HEK293 (cell line): ENCODE data around the gene ARMH4.

ENCODE experiments used
- CTCF ChIA-PET: fragments of 350-600 bp; formaldehyde crosslinking; extraction: SDS; loops from one replicate; lab custom pipeline; 2021; ENCODE audit warnings: antibody characterized with exemption; lab: Yijun Ruan, JAX
- POLR2A ChIA-PET: fragments of 300-600 bp; formaldehyde crosslinking; extraction: SDS; loops from one replicate; lab custom pipeline; 2020; ENCODE audit warnings: antibody characterized with exemption, inconsistent platforms; lab: Yijun Ruan, JAX
- H3K27ac ChIP-seq: fragments of 200-500 bp; sonication (Bioruptor generic); 2 replicates; pipeline ENCODE4 v1.5.1; 2014; ENCODE audit warnings: low read depth, low read length, control low read depth, inconsistent platforms; ENCODE audit errors: extremely low read depth
- H3K36me3 ChIP-seq, 2 experiments: fragments of 200-500 bp in 1 of 2; sonication (Bioruptor generic) in 1 of 2; 1 replicate in 1 of 2; 2 replicates in 1 of 2; pipeline ENCODE4 v1.5.1; 2014 to 2017; ENCODE audit warnings: inconsistent platforms in 2 of 2, low read length in 2 of 2; ENCODE audit not compliant: control insufficient read depth in 2 of 2, insufficient read depth in 1 of 2
- H3K4me1 ChIP-seq: fragments of 200-500 bp; sonication (Bioruptor generic); 2 replicates; pipeline ENCODE4 v1.5.1; 2014; ENCODE audit warnings: mild to moderate bottlenecking, low read length, inconsistent platforms; ENCODE audit not compliant: control insufficient read depth, insufficient read depth
- H3K4me3 ChIP-seq: 2 replicates; pipeline ENCODE4 v1.5.1; 2011; ENCODE audit warnings: low read depth, mild to moderate bottlenecking, control low read depth, low read length, moderate library complexity
- H3K9me3 ChIP-seq: fragments of 200-500 bp; sonication (Bioruptor generic); 2 replicates; pipeline ENCODE4 v1.5.1; 2014; ENCODE audit warnings: low read depth, low read length, inconsistent platforms; ENCODE audit not compliant: control insufficient read depth, insufficient read depth
- KLF1 ChIP-seq: fragments of 450-650 bp; formaldehyde crosslinking; IDR thresholded peaks from 2 replicates; pipeline ENCODE4 v1.5.1; 2016; ENCODE audit warnings: missing biosample characterization, missing genetic modification characterization
- SP3 ChIP-seq: fragments of 450-650 bp; formaldehyde crosslinking; IDR thresholded peaks from 2 replicates; pipeline ENCODE4 v1.5.1; 2016; ENCODE audit warnings: missing biosample characterization, missing genetic modification characterization
- TRIM28 ChIP-seq: IDR thresholded peaks from 2 replicates; pipeline ENCODE4 v1.6.1; 2011; ENCODE audit warnings: low read length, control low read depth, borderline replicate concordance
- ZBTB1 ChIP-seq: fragments of 450-650 bp; formaldehyde crosslinking; IDR thresholded peaks from 2 replicates; pipeline ENCODE4 v1.5.1; 2016; ENCODE audit warnings: missing biosample characterization, missing genetic modification characterization
- ZBTB21 ChIP-seq: fragments of 450-650 bp; formaldehyde crosslinking; IDR thresholded peaks from 2 replicates; pipeline ENCODE4 v1.5.1; 2017; ENCODE audit warnings: missing biosample characterization, missing genetic modification characterization
- ZNF248 ChIP-seq: fragments of 450-650 bp; formaldehyde crosslinking; IDR thresholded peaks from 2 replicates; pipeline ENCODE4 v1.5.1; 2017; ENCODE audit warnings: missing biosample characterization, missing genetic modification characterization
- ZNF404 ChIP-seq: fragments of 450-650 bp; formaldehyde crosslinking; IDR thresholded peaks from 2 replicates; pipeline ENCODE4 v1.5.1; 2017; ENCODE audit warnings: missing biosample characterization, missing genetic modification characterization
- ZNF510 ChIP-seq: fragments of 450-650 bp; formaldehyde crosslinking; IDR thresholded peaks from 2 replicates; pipeline ENCODE4 v1.5.1; 2018; ENCODE audit warnings: mild to moderate bottlenecking, missing genetic modification characterization, missing biosample characterization; ENCODE audit not compliant: insufficient replicate concordance
- ZNF585B ChIP-seq: fragments of 450-650 bp; formaldehyde crosslinking; IDR thresholded peaks from 2 replicates; pipeline ENCODE4 v1.5.1; 2016; ENCODE audit warnings: missing biosample characterization, missing genetic modification characterization
- ZNF596 ChIP-seq: fragments of 450-650 bp; IDR thresholded peaks from 2 replicates; pipeline ENCODE4 v1.5.0; 2018; ENCODE audit warnings: missing biosample characterization, mild to moderate bottlenecking, missing genetic modification characterization, moderate library complexity
- ZNF600 ChIP-seq: fragments of 450-650 bp; formaldehyde crosslinking; IDR thresholded peaks from 2 replicates; pipeline ENCODE4 v1.5.1; 2016; ENCODE audit warnings: missing biosample characterization, missing genetic modification characterization
- ZNF610 ChIP-seq: fragments of 450-650 bp; formaldehyde crosslinking; IDR thresholded peaks from 2 replicates; pipeline ENCODE4 v1.5.1; 2016; ENCODE audit warnings: missing biosample characterization, missing genetic modification characterization, borderline replicate concordance
- TF ChIP-seq, protein P1 (sequence below): fragments of 450-650 bp; formaldehyde crosslinking; IDR thresholded peaks from 2 replicates; pipeline ENCODE4 v1.5.1; 2016; ENCODE audit warnings: missing biosample characterization, missing genetic modification characterization

ARMH4 gene

GRCh38 chr14:57960946-57961785 lies 190.8 kb downstream of the ARMH4 start (continued):
- TF ChIP-seq ZNF600 (tag by site-specific recombination): no peak

GRCh38 chr14:57957441-57957840 lies 194.6 kb downstream of the ARMH4 start:
- H3K27ac ChIP-seq: no peak overlapping the region
- H3K4me1 ChIP-seq: no peaks in the 10 kb centered on the region
- H3K4me3 ChIP-seq: no peak overlapping the region
- CTCF ChIA-PET: no interaction called here
- no peaks in the 10 kb centered on the region for H3K36me3 ChIP-seq
- TF ChIP-seq SP3 (tag by site-specific recombination): no peak
- no peak for TF ChIP-seq ZNF610 (tag by site-specific recombination)
- TF ChIP-seq, protein P1, sequence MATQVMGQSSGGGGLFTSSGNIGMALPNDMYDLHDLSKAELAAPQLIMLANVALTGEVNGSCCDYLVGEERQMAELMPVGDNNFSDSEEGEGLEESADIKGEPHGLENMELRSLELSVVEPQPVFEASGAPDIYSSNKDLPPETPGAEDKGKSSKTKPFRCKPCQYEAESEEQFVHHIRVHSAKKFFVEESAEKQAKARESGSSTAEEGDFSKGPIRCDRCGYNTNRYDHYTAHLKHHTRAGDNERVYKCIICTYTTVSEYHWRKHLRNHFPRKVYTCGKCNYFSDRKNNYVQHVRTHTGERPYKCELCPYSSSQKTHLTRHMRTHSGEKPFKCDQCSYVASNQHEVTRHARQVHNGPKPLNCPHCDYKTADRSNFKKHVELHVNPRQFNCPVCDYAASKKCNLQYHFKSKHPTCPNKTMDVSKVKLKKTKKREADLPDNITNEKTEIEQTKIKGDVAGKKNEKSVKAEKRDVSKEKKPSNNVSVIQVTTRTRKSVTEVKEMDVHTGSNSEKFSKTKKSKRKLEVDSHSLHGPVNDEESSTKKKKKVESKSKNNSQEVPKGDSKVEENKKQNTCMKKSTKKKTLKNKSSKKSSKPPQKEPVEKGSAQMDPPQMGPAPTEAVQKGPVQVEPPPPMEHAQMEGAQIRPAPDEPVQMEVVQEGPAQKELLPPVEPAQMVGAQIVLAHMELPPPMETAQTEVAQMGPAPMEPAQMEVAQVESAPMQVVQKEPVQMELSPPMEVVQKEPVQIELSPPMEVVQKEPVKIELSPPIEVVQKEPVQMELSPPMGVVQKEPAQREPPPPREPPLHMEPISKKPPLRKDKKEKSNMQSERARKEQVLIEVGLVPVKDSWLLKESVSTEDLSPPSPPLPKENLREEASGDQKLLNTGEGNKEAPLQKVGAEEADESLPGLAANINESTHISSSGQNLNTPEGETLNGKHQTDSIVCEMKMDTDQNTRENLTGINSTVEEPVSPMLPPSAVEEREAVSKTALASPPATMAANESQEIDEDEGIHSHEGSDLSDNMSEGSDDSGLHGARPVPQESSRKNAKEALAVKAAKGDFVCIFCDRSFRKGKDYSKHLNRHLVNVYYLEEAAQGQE: no peak
- TF ChIP-seq ZNF510 (tag by site-specific recombination): no peak
- TF ChIP-seq ZBTB21 (tag by site-specific recombination): no peak
- no peak for TF ChIP-seq ZNF596 (tag by site-specific recombination)
- no peak for TF ChIP-seq ZNF404 (tag by site-specific recombination)
- no peak for TF ChIP-seq TRIM28
- TF ChIP-seq ZNF248: no peak
- TF ChIP-seq KLF1 (tag by site-specific recombination): no peak
- no peak for TF ChIP-seq ZBTB1 (tag by site-specific recombination)
- no peak for TF ChIP-seq ZNF585B (tag by site-specific recombination)
- no peaks in the 10 kb centered on the region for H3K9me3 ChIP-seq
- POLR2A ChIA-PET: no interaction called here
